Measurements from ENCODE around the gene TNNT3. TPM values are rescaled to one million over a fixed set of nuclear protein-coding genes. Genes with fewer than 3 reads are reported as not detected.
A peak's percentile ranks its signal among the peaks of the same experiment; 100 is the strongest.

Gene TNNT3
- total RNA-seq, 1 donor from 2014 or later, result 1.3 TPM

- peak; percentile 94 for DNase-seq (ENCODE audit: low spot score)
- Mint-ChIP-seq H3K27ac (ENCODE audit: unreplicated experiment) (peak overlapping the region; percentile 93), H3K4me1 (ENCODE audit: low read depth) (peaks cover 44% of the 10 kb centered on the region)
These were observed 42.0 kb upstream of the TNNT3 start for GRCh38 chr11:1877211-1878136.

GRCh38 chr11:1878137-1879031 is 41.1 kb upstream of the TNNT3 start:
- no peak for TF ChIP-seq CTCF (IDR thresholded peaks at IDR 0.05)
- Mint-ChIP-seq H3K36me3 (ENCODE audit: low read depth) (no peaks in the 10 kb centered on the region), H3K9me3 (ENCODE audit: low read depth) (no peaks in the 10 kb centered on the region), H3K27ac (ENCODE audit: unreplicated experiment) (peak overlapping the region; percentile 93), H3K27me3 (ENCODE audit: low read depth) (no peaks in the 10 kb centered on the region), H3K4me1 (ENCODE audit: low read depth) (peaks cover 36% of the 10 kb centered on the region), H3K4me3 (ENCODE audit: unreplicated experiment) (no peak overlapping the region)
- DNase-seq (ENCODE audit: low spot score), result peak; percentile 83

More at GRCh38 chr11:1877211-1878136, 42.0 kb upstream of the TNNT3 start:
- no peaks in the 10 kb centered on the region for H3K27me3 Mint-ChIP-seq (ENCODE audit: low read depth)
- H3K36me3 Mint-ChIP-seq (ENCODE audit: low read depth), result no peaks in the 10 kb centered on the region
- no peak for TF ChIP-seq CTCF (IDR thresholded peaks at IDR 0.05)
- no peak overlapping the region for H3K4me3 Mint-ChIP-seq (ENCODE audit: unreplicated experiment)
- no peaks in the 10 kb centered on the region for H3K9me3 Mint-ChIP-seq (ENCODE audit: low read depth)

- Mint-ChIP-seq H3K27ac (ENCODE audit: unreplicated experiment) (peak overlapping the region; percentile 32), H3K9me3 (ENCODE audit: low read depth) (no peaks in the 10 kb centered on the region), H3K4me1 (ENCODE audit: low read depth) (peaks cover 33% of the 10 kb centered on the region), H3K36me3 (ENCODE audit: low read depth) (no peaks in the 10 kb centered on the region), H3K27me3 (ENCODE audit: low read depth) (no peaks in the 10 kb centered on the region), H3K4me3 (ENCODE audit: unreplicated experiment) (no peak overlapping the region)
- peak; percentile 75 for DNase-seq (ENCODE audit: low spot score)
- no peak for TF ChIP-seq CTCF (IDR thresholded peaks at IDR 0.05)
These were observed 40.1 kb upstream of the TNNT3 start for GRCh38 chr11:1879342-1879940.

- no peaks in the 10 kb centered on the region for H3K36me3 Mint-ChIP-seq (ENCODE audit: low read depth)
- peak overlapping the region; percentile 90 for H3K27ac Mint-ChIP-seq (ENCODE audit: unreplicated experiment)
- no peak overlapping the region for H3K4me3 Mint-ChIP-seq (ENCODE audit: unreplicated experiment)
- no peak for TF ChIP-seq CTCF (IDR thresholded peaks at IDR 0.05)
- H3K9me3 Mint-ChIP-seq (ENCODE audit: low read depth), result no peaks in the 10 kb centered on the region
- H3K4me1 Mint-ChIP-seq (ENCODE audit: low read depth), result peaks cover 31% of the 10 kb centered on the region
- DNase-seq (ENCODE audit: low spot score), result peak; percentile 89
- no peaks in the 10 kb centered on the region for H3K27me3 Mint-ChIP-seq (ENCODE audit: low read depth)
These were observed 39.4 kb upstream of the TNNT3 start for GRCh38 chr11:1879941-1880720.
